ENCODE measurements around the gene C19orf18.
A peak's percentile ranks its signal among the peaks of the same experiment; 100 is the strongest.
"Not testable (repeated sequence)": the region's sequence is repeated elsewhere in the genome, so short reads cannot be mapped to it uniquely, and the experiment has no call there.

The C19orf18 gene

DNA sequence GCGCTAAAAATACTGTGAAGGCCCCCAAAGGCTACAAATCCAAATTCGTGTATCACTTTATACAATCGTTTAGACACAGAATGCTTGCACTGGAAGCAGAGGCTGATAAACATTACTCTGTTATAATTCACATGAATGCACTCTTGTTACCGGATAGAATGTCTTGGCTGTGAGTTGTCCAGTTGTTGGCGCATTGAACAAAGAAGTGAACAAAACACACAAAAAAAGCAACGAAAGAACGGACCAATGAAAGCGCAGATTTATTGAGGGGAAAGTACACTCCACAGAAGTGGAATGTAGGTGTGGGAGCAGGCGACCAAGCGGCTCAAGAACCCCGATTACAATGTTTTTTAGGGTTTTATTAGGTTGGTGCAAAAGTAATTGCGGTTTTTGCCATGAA, 38.6 kb downstream of the C19orf18 start:
- Histone ChIP-seq H3K4me3 (ENCODE audit: low read length) (no peak overlapping the region), H3K36me3 (replicated peaks; ENCODE audit: insufficient read depth, low read length) (no peaks in the 10 kb centered on the region), H3K79me2 (ENCODE audit: low read length) (no peaks in the 10 kb centered on the region)

DNA sequence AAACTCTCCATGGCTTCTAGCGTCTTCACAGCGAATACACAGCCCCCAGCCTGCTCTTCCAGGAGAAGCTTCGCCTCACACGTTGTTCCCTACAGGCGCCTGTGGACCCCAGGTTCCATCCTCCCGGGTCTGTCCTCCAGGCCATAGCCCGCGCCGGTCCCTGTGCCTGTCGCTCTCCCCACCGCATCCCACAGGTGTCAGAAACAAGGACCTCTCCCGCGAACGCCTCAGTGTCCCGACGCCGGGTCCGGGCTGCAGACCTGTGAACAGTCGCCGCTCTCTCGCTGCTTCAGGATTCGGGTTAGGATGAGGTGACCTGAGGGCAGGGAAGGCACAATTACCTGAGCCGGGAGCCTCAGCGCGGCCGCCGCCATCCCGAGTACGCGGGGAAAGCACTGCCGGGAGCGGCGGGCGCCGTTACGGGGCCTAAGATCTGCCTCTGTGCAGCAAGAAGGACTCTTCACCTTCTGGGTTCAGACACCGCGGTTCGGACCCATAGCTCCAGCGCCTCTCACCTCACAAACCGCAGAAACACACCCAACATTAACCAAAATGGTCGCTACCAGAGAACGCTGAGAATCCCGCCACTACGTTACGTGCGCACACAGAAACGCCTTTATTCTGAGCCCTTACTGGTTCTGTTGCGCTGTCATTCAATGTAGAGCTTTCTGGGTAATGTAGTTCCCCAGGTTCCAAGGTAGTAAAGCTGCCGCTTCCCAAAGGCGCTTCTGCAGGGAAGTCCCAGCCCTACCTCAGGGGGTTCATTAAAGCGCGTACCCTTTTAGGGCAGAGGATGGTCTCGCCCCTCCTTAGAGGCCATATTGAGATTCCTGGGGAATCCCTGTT, 39.3 kb downstream of the C19orf18 start, which contains the start of gene ZNF418:
Gene ZNF418, minus strand, starts transcription at position 583 of the 846 bp plus-strand sequence. CDS start 1,580 bp downstream, outside the sequence.
- Histone ChIP-seq H3K36me3 (replicated peaks; ENCODE audit: insufficient read depth, low read length) (no peaks in the 10 kb centered on the region), H4K20me1 (ENCODE audit: insufficient read depth, low read length) (no peaks in the 10 kb centered on the region), H3K4me1 (ENCODE audit: low read length) (no peaks in the 10 kb centered on the region), H3K4me3 (ENCODE audit: low read length) (no peak within 1 kb of the TSS), H2AFZ (ENCODE audit: low read length) (no peak within 1 kb of the TSS), H3K4me2 (ENCODE audit: low read depth, low read length) (no peak within 1 kb of the TSS), H3K79me2 (ENCODE audit: low read length) (no peaks in the 10 kb centered on the region), H3F3A (ENCODE audit: insufficient read depth, low read length) (no peaks in the 10 kb centered on the region), H3K9ac (ENCODE audit: low read length) (no peak within 1 kb of the TSS), H3K27ac (ENCODE audit: low read length) (no peak within 1 kb of the TSS), H3K9me2 (replicated peaks; ENCODE audit: insufficient read depth, low read length) (no peaks in the 10 kb centered on the region), H3K9me3 (replicated peaks; ENCODE audit: insufficient read depth, low read length) (no peaks in the 10 kb centered on the region), H3K27me3 (replicated peaks; ENCODE audit: insufficient read depth, low read length) (no peaks in the 10 kb centered on the region)
- no peak for DNase-seq
- TF ChIP-seq EZH2 (optimal IDR thresholded peaks at IDR 0.05; ENCODE audit: low read depth, low read length) (no peak), EZH2phosphoT487 (IDR thresholded peaks at IDR 0.05; ENCODE audit: low read length) (no peak)
- TF ChIP-seq, protein P1, sequence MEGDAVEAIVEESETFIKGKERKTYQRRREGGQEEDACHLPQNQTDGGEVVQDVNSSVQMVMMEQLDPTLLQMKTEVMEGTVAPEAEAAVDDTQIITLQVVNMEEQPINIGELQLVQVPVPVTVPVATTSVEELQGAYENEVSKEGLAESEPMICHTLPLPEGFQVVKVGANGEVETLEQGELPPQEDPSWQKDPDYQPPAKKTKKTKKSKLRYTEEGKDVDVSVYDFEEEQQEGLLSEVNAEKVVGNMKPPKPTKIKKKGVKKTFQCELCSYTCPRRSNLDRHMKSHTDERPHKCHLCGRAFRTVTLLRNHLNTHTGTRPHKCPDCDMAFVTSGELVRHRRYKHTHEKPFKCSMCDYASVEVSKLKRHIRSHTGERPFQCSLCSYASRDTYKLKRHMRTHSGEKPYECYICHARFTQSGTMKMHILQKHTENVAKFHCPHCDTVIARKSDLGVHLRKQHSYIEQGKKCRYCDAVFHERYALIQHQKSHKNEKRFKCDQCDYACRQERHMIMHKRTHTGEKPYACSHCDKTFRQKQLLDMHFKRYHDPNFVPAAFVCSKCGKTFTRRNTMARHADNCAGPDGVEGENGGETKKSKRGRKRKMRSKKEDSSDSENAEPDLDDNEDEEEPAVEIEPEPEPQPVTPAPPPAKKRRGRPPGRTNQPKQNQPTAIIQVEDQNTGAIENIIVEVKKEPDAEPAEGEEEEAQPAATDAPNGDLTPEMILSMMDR (IDR thresholded peaks at IDR 0.05; ENCODE audit: low read length), result no peak

More for the DNA sequence above, 38.6 kb downstream of the C19orf18 start:
- Histone ChIP-seq H3K9me2 (replicated peaks; ENCODE audit: insufficient read depth, low read length) (no peaks in the 10 kb centered on the region), H3K9me3 (replicated peaks; ENCODE audit: insufficient read depth, low read length) (no peaks in the 10 kb centered on the region), H4K20me1 (ENCODE audit: insufficient read depth, low read length) (no peaks in the 10 kb centered on the region), H3K27ac (ENCODE audit: low read length) (no peak overlapping the region), H3K27me3 (replicated peaks; ENCODE audit: insufficient read depth, low read length) (no peaks in the 10 kb centered on the region), H3K9ac (ENCODE audit: low read length) (no peak overlapping the region), H2AFZ (ENCODE audit: low read length) (no peak overlapping the region), H3F3A (ENCODE audit: insufficient read depth, low read length) (no peaks in the 10 kb centered on the region), H3K4me1 (ENCODE audit: low read length) (no peaks in the 10 kb centered on the region), H3K4me2 (ENCODE audit: low read depth, low read length) (no peak overlapping the region)
- no peak for DNase-seq
- TF ChIP-seq EZH2 (optimal IDR thresholded peaks at IDR 0.05; ENCODE audit: low read depth, low read length) (no peak), EZH2phosphoT487 (IDR thresholded peaks at IDR 0.05; ENCODE audit: low read length) (no peak)
- TF ChIP-seq, protein P1 (IDR thresholded peaks at IDR 0.05; ENCODE audit: low read length), result no peak

DNA sequence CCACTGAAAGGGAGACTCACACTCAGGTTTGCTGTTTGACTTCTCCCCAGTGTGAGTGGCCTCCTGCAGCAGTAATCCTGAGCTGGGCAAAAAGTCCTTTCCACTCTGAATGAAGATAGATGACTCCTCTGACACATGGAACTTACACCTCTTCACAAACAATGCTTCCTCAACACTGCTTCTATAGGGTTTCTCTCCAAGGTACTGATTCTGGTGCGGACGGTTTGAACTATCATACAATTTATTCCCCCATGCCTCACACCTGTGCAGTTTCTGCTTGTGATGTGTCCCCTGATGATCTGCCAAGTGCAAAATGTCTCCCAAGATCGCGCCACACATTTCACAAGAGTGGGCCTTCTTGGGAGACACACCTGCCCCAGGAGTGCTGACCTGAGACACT, 46.7 kb downstream of the C19orf18 start:
- DNase-seq, result no peak
- Histone ChIP-seq H2AFZ (ENCODE audit: low read length) (no peak overlapping the region), H4K20me1 (ENCODE audit: insufficient read depth, low read length) (no peaks in the 10 kb centered on the region), H3K36me3 (replicated peaks; ENCODE audit: insufficient read depth, low read length) (no peaks in the 10 kb centered on the region), H3F3A (ENCODE audit: insufficient read depth, low read length) (no peaks in the 10 kb centered on the region), H3K4me1 (ENCODE audit: low read length) (no peaks in the 10 kb centered on the region), H3K4me3 (ENCODE audit: low read length) (no peak overlapping the region), H3K4me2 (ENCODE audit: low read depth, low read length) (no peak overlapping the region), H3K9me3 (replicated peaks; ENCODE audit: insufficient read depth, low read length) (no peaks in the 10 kb centered on the region), H3K9me2 (replicated peaks; ENCODE audit: insufficient read depth, low read length) (no peaks in the 10 kb centered on the region), H3K27ac (ENCODE audit: low read length) (no peak overlapping the region), H3K79me2 (ENCODE audit: low read length) (no peaks in the 10 kb centered on the region), H3K9ac (ENCODE audit: low read length) (no peak overlapping the region), H3K27me3 (replicated peaks; ENCODE audit: insufficient read depth, low read length) (no peaks in the 10 kb centered on the region)
- no peak for TF ChIP-seq EZH2 (optimal IDR thresholded peaks at IDR 0.05; ENCODE audit: low read depth, low read length)
- TF ChIP-seq EZH2phosphoT487 (IDR thresholded peaks at IDR 0.05; ENCODE audit: low read length), result no peak
- TF ChIP-seq, protein P1 (IDR thresholded peaks at IDR 0.05; ENCODE audit: low read length), result no peak

DNA sequence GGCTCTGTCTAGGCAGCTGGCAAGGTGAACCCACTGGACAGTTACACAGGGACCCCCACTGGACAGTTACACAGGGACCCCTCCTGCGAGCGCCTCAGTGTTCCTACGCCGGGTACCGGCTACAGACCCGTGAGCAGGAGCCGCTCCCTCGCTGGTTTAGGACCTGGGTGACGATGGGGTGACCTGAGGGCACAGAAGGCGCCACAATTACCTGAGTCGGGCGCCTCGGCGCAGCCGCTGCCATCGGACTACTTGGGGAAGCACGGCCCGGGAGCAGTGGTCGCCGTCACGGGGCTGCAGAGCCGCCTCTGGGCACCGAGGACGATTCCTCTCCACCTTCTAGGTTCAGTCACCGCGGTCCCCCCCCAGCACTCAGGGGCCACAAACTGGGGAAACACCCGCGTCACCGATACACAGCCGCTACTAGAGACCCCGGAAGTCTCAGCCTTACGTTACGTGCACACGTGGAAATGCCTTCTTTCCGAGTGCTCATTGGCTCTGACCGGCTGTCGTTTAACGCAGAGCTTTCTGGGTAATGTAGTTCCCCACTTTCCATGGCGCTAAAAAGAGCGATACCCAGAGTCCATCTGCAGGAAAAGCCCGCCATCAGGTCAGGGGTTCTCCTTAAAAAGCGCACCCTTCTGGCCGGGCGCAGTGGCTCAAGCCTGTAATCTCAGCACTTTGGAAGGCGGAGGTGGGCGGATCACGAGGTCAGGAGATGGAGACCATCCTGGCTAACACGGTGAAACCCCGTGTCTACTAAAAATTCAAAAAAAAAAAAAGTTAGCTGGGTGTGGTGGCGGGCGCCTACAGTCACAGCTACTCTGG, 58.0 kb downstream of the C19orf18 start, which contains the start of gene ZNF417:
Gene ZNF417, minus strand, starts transcription at position 425 of the 828 bp plus-strand sequence. Its CDS starts 181 bp downstream, at position 244.
- Histone ChIP-seq H3K4me3 (ENCODE audit: low read length) (peak within 1 kb of the TSS; percentile 66), H3K9ac (ENCODE audit: low read length) (peak within 1 kb of the TSS; percentile 25; the same call in 1 of the 2 replicates), H2AFZ (ENCODE audit: low read length) (peak within 1 kb of the TSS; percentile 70), H3K4me2 (ENCODE audit: low read depth, low read length) (peak within 1 kb of the TSS; percentile 54)
- not testable (repeated sequence) for H3K27ac ChIP-seq (ENCODE audit: low read length); H3K36me3 ChIP-seq (replicated peaks; ENCODE audit: insufficient read depth, low read length); H3K9me2 ChIP-seq (replicated peaks; ENCODE audit: insufficient read depth, low read length); H4K20me1 ChIP-seq (ENCODE audit: insufficient read depth, low read length); H3K27me3 ChIP-seq (replicated peaks; ENCODE audit: insufficient read depth, low read length); H3K9me3 ChIP-seq (replicated peaks; ENCODE audit: insufficient read depth, low read length); H3K79me2 ChIP-seq (ENCODE audit: low read length); H3F3A ChIP-seq (ENCODE audit: insufficient read depth, low read length); H3K4me1 ChIP-seq (ENCODE audit: low read length)
- peak; percentile 93 for DNase-seq
